Measurements from ENCODE around the gene BANK1.

Gene BANK1

DNA sequence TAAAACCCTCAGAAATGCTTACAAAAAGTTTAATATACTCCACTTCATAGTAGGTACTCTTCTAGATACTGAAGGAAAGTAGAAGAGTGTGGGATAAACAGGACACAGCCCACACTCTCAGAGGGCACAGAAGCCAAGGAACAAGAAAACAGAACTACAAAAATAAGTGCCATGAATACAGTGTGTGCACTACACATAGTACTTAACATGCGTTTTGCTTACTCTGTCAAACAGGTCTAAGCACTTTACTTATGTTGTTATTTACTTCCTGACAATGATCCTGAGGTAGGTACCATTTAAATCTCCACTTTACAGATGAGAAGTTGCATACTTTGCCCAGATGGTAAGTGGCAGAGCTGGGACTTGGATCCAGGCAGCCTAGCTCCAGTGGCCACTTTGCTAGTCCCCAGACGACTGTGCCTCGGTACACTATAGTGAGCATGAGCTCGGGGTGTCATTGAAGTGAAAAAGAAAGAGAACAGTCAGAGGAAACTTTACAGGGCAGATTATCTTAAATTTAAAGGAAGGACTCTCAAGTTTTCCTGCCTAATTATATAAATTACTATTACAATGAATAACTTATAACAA, 120.3 kb downstream of the BANK1 start:
- TF ChIP-seq, protein P1, sequence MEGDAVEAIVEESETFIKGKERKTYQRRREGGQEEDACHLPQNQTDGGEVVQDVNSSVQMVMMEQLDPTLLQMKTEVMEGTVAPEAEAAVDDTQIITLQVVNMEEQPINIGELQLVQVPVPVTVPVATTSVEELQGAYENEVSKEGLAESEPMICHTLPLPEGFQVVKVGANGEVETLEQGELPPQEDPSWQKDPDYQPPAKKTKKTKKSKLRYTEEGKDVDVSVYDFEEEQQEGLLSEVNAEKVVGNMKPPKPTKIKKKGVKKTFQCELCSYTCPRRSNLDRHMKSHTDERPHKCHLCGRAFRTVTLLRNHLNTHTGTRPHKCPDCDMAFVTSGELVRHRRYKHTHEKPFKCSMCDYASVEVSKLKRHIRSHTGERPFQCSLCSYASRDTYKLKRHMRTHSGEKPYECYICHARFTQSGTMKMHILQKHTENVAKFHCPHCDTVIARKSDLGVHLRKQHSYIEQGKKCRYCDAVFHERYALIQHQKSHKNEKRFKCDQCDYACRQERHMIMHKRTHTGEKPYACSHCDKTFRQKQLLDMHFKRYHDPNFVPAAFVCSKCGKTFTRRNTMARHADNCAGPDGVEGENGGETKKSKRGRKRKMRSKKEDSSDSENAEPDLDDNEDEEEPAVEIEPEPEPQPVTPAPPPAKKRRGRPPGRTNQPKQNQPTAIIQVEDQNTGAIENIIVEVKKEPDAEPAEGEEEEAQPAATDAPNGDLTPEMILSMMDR (IDR thresholded peaks at IDR 0.05; ENCODE audit: insufficient read depth, low read depth, low read length, missing control alignments): no peak
- H3K4me3 ChIP-seq (ENCODE audit: low read length): no peak overlapping the region
- no peak for DNase-seq (ENCODE audit: low read depth)

DNA sequence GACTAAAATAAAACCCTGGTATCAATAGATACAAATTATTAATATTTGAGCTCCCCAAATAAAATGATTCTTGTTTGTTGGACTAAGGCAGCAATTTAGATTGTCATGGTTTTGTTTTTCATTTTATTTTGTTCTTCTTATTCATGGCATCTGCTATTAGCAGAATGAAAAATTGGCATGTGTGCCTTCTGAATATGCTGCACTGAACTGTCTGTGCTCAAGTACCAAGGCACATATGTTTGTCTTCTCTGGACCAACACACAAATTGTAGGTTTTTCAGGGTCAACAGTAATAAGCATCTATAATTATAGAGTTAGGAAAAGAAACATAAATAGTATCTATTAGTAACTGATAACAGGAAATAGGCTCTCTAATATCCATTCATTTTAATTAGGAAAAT, 121.1 kb downstream of the BANK1 start:
- no peak for DNase-seq (ENCODE audit: low read depth)
- TF ChIP-seq, protein P1 (IDR thresholded peaks at IDR 0.05; ENCODE audit: insufficient read depth, low read depth, low read length, missing control alignments): no peak
- H3K4me3 ChIP-seq (ENCODE audit: low read length): no peak overlapping the region

DNA sequence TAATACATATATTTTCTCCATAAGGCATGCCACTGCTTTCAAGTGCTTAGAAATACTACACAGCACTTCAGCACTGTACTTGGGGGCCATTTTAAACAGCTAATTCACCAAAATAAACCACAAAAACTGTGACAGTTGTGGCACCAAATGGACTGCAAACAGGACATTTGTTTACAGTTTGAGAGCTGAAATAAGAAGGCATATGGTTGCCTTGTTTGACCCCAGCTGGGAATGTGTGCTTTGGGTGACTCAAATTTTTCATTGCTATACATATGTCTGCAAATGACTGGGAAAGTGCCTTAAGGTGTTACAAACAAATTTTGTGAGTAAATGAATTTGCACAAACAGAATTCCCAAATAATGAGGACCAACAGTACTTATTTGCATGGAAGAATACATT, 124.2 kb downstream of the BANK1 start:
- H3K4me3 ChIP-seq (ENCODE audit: low read length): no peak overlapping the region
- no peak for DNase-seq (ENCODE audit: low read depth)
- TF ChIP-seq, protein P1 (IDR thresholded peaks at IDR 0.05; ENCODE audit: insufficient read depth, low read depth, low read length, missing control alignments): no peak

DNA sequence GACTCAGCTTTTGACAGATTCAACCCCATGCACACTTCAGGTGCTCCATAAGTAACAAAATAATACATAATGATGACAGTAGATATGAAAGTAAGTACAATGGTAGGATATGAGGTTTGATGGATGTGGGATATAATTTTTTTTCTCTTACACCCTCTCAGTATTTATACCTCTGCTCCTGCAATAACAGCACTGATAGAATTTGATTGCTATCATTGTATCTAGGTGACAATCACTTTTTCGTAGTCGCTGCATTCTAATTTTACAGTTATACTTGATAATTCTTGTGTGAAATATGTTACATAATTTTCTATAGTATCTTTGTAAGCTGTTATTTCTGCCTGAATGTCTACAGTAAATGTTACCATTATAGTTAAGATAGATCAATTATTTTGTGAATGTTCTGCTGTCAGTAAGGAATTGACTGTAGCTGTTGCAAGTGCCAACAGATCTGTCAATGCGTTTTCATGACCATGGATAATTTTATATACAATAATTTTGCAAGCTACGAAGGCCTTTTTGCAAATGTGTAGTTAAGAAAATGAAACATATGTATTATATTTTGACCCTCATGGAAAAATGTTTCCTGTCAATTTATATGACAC, 128.9 kb downstream of the BANK1 start:
- no peak for DNase-seq (ENCODE audit: low read depth)
- no peak overlapping the region for H3K4me3 ChIP-seq (ENCODE audit: low read length)
- TF ChIP-seq, protein P1 (IDR thresholded peaks at IDR 0.05; ENCODE audit: insufficient read depth, low read depth, low read length, missing control alignments): no peak

DNA sequence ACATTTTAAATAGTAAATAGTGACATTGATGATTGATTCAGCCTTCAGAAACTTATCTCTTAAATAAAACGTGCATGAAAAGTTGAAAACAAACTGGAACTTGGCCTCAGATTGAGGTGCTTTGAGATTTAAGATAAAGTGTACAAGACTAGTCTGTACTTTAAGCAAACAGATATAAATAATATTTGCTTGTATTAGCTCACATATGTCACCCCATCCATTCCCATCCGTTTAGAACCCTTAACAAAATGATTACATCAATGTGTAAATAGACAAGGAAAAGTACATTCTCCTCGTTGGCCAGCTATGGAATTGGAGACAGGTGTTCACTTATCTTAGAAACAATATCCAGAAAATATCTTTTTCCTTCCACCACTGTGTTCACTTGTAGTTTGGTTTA, 130.8 kb downstream of the BANK1 start:
- DNase-seq (ENCODE audit: low read depth): no peak
- TF ChIP-seq, protein P1 (IDR thresholded peaks at IDR 0.05; ENCODE audit: insufficient read depth, low read depth, low read length, missing control alignments): no peak
- no peak overlapping the region for H3K4me3 ChIP-seq (ENCODE audit: low read length)

DNA sequence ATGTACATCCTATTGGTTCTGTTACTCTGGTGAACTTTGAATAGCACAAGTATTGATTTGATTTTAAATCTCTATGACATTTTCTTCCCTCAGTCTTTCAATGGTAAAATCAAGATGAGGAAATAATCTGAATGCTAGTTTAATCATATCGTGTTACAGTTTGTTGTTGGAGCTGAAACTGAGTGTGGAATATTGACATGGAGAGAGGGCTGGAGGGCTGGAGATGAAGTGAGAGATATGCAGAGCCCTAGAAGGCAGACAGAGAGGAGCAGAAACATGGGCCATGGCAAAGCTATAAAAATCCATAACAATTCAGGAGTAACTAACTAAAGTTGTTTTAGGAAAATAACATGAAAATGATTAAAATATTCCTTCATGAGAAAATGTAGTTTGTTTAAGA, 141.1 kb downstream of the BANK1 start:
- TF ChIP-seq, protein P1 (IDR thresholded peaks at IDR 0.05; ENCODE audit: insufficient read depth, low read depth, low read length, missing control alignments): no peak
- H3K4me3 ChIP-seq (ENCODE audit: low read length): no peak overlapping the region
- no peak for DNase-seq (ENCODE audit: low read depth)

DNA sequence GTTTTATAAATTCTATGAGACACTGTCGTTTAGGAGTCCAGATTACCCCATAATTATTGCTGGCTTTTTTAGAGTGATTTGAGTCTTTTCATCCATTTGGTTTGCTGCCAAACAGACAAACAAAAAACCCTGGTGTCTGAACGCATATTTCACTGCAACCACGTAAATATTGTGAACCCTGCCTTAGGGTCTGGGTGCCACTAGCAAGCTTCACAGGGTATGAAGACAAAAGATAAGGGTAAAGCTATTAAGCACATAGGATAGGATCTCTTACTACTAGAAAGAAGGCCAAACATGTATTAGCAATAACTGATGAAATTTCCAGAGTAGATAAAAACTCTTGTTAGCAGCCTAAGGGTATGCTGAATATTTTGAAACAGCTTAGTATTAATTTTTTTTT, 143.3 kb downstream of the BANK1 start:
- no peak for DNase-seq (ENCODE audit: low read depth)
- TF ChIP-seq, protein P1 (IDR thresholded peaks at IDR 0.05; ENCODE audit: insufficient read depth, low read depth, low read length, missing control alignments): no peak
- H3K4me3 ChIP-seq (ENCODE audit: low read length): no peak overlapping the region
